OCI-LY1 (cell line): Measurements from ENCODE around the gene ZRANB2.

Experiments used
- H2AFZ ChIP-seq: fragments of 200-600 bp; sonication (generic), shearing (Covaris generic); 2 replicates; pipeline ENCODE4 v1.6.0; 2014; ENCODE audit warnings: antibody characterized with exemption, mild to moderate bottlenecking, low read length
- H3F3A ChIP-seq: fragments of 200-600 bp; sonication (generic), shearing (Covaris generic); 2 replicates; pipeline ENCODE4 v1.6.0; 2014; ENCODE audit warnings: mild to moderate bottlenecking, antibody characterized with exemption, low read length, moderate library complexity; ENCODE audit not compliant: insufficient read depth
- H3K27ac ChIP-seq: fragments of 200-600 bp; sonication (generic); 2 replicates; pipeline ENCODE4 v1.5.1; 2014; ENCODE audit warnings: low read length, mixed run types, mild to moderate bottlenecking, low read depth; ENCODE audit not compliant: poor library complexity, severe bottlenecking
- H3K27me3 ChIP-seq: fragments of 200-600 bp; sonication (generic); 2 replicates; pipeline ENCODE4 v1.6.0; 2014; ENCODE audit warnings: antibody characterized with exemption, mild to moderate bottlenecking, low read length, moderate library complexity; ENCODE audit not compliant: insufficient read depth
- H3K36me3 ChIP-seq: fragments of 200-600 bp; sonication (generic); 2 replicates; pipeline ENCODE4 v1.6.1; 2014; ENCODE audit warnings: mild to moderate bottlenecking, antibody characterized with exemption, low read length, moderate library complexity, mixed read lengths; ENCODE audit not compliant: insufficient read depth
- H3K4me1 ChIP-seq: fragments of 200-600 bp; sonication (generic); 2 replicates; pipeline ENCODE4 v1.5.1; 2014; ENCODE audit warnings: mild to moderate bottlenecking, low read length, moderate library complexity; ENCODE audit not compliant: insufficient read depth, severe bottlenecking
- H3K4me2 ChIP-seq: fragments of 200-600 bp; sonication (generic), shearing (Covaris generic); 2 replicates; pipeline ENCODE4 v1.6.1; 2014; ENCODE audit warnings: low read length
- H3K4me3 ChIP-seq: fragments of 200-600 bp; sonication (generic); 2 replicates; pipeline ENCODE4 v1.5.1; 2014; ENCODE audit warnings: low read length, low read depth, mild to moderate bottlenecking, mixed read lengths; ENCODE audit not compliant: poor library complexity, severe bottlenecking
- H3K79me2 ChIP-seq: fragments of 200-600 bp; shearing (Covaris generic); 2 replicates; pipeline ENCODE4 v1.6.1; 2016; ENCODE audit warnings: mixed run types, low read length, mixed read lengths; ENCODE audit not compliant: insufficient read depth
- H3K9ac ChIP-seq: fragments of 200-600 bp; sonication (generic), shearing (Covaris generic); 2 replicates; pipeline ENCODE4 v1.6.1; 2014; ENCODE audit warnings: mild to moderate bottlenecking, low read length, mixed read lengths
- H3K9me2 ChIP-seq: fragments of 200-600 bp; sonication (generic), shearing (Covaris generic); 2 replicates; pipeline ENCODE4 v1.6.1; 2014; ENCODE audit warnings: low read depth, mild to moderate bottlenecking, low read length, mixed read lengths
- H3K9me3 ChIP-seq: fragments of 200-600 bp; shearing (Covaris generic); 2 replicates; pipeline ENCODE4 v1.6.1; 2014; ENCODE audit warnings: low read length, mixed read lengths
- H4K20me1 ChIP-seq: fragments of 200-600 bp; sonication (generic), shearing (Covaris generic); 2 replicates; pipeline ENCODE4 v1.6.0; 2016; ENCODE audit warnings: mild to moderate bottlenecking, low read length; ENCODE audit not compliant: insufficient read depth
- EZH2 ChIP-seq: fragments of 200-600 bp; sonication (generic), shearing (Covaris generic); IDR thresholded peaks from 2 replicates; pipeline ENCODE4 v1.8.0; 2017; ENCODE audit warnings: borderline replicate concordance, mixed run types, mild to moderate bottlenecking, antibody characterized with exemption, low read length, moderate library complexity, mixed read lengths
- TF ChIP-seq, protein P1 (sequence below): fragments of 200-600 bp; sonication (generic), shearing (Covaris generic); IDR thresholded peaks from 2 replicates; pipeline ENCODE4 v1.5.1; 2017; ENCODE audit warnings: mild to moderate bottlenecking, antibody characterized with exemption, low read length, moderate library complexity, mixed read lengths

Gene ZRANB2

DNA sequence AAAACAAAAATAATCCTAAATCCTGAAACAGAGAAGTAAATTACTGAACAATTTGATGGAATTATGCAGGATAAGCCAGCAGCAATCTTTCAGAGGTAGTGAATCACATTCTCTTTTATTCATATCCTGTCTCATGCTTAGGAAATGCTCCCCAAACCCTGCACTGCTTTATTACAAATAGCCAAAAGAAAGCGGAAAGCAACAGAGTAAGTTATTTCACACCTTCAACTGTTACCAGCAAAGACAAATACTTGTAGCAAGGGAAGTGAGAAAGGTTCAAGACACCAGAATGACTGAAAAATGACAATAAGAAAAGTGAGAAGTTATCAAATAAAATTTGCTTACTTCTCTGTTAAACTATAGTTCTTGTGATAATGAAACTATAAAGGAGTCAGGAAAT lies 6.2 kb downstream of the ZRANB2 start:
- Histone ChIP-seq H3K4me1 (peaks cover 11% of the 10 kb centered on the region), H3K36me3 (peaks cover 92% of the 10 kb centered on the region), H3K27ac (no peak overlapping the region), H3K4me2 (no peak overlapping the region), H3K9me3 (no peaks in the 10 kb centered on the region), H2AFZ (no peak overlapping the region), H4K20me1 (0 out of 2 replicates have a peak, but pooled peaks cover 7% of the 10 kb centered on the region), H3F3A (no peaks in the 10 kb centered on the region), H3K27me3 (no peaks in the 10 kb centered on the region), H3K9ac (no peak overlapping the region), H3K4me3 (no peak overlapping the region), H3K9me2 (no peaks in the 10 kb centered on the region), H3K79me2 (peaks cover 28% of the 10 kb centered on the region)
- no peak for TF ChIP-seq EZH2
- TF ChIP-seq, protein P1, sequence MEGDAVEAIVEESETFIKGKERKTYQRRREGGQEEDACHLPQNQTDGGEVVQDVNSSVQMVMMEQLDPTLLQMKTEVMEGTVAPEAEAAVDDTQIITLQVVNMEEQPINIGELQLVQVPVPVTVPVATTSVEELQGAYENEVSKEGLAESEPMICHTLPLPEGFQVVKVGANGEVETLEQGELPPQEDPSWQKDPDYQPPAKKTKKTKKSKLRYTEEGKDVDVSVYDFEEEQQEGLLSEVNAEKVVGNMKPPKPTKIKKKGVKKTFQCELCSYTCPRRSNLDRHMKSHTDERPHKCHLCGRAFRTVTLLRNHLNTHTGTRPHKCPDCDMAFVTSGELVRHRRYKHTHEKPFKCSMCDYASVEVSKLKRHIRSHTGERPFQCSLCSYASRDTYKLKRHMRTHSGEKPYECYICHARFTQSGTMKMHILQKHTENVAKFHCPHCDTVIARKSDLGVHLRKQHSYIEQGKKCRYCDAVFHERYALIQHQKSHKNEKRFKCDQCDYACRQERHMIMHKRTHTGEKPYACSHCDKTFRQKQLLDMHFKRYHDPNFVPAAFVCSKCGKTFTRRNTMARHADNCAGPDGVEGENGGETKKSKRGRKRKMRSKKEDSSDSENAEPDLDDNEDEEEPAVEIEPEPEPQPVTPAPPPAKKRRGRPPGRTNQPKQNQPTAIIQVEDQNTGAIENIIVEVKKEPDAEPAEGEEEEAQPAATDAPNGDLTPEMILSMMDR: no peak

DNA sequence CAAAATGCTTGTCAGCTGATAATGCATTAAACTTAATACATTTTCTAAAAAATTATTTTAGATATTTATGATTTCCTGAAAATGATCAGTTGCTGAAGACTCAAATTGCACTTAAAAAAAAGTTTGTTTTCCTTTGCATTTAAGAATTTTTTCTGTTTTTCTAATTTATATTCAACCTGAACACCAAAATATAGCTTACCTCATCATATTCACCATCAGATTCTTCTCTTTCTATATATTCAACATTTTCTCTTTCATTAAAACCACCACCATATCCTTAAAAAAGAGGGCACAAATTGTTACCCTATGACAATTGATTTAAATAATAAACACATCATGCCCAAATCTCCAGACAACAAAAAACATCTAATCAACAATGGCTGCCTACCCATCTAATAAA lies 8.6 kb downstream of the ZRANB2 start:
- no peak overlapping the region for H3K4me2 ChIP-seq
- no peaks in the 10 kb centered on the region for H3K27me3 ChIP-seq
- peaks cover 95% of the 10 kb centered on the region for H3K36me3 ChIP-seq
- H3K9me3 ChIP-seq: no peaks in the 10 kb centered on the region
- no peak for TF ChIP-seq EZH2
- TF ChIP-seq, protein P1: no peak
- H3F3A ChIP-seq: no peaks in the 10 kb centered on the region
- H3K4me1 ChIP-seq: no peaks in the 10 kb centered on the region
- H4K20me1 ChIP-seq: 0 out of 2 replicates have a peak, but pooled peaks cover 2% of the 10 kb centered on the region
- H3K4me3 ChIP-seq: no peak overlapping the region
- H3K27ac ChIP-seq: no peak overlapping the region
- no peak overlapping the region for H2AFZ ChIP-seq
- H3K9me2 ChIP-seq: no peaks in the 10 kb centered on the region
- no peak overlapping the region for H3K9ac ChIP-seq
- peaks cover 6% of the 10 kb centered on the region; the same call in 1 of the 2 replicates for H3K79me2 ChIP-seq

DNA sequence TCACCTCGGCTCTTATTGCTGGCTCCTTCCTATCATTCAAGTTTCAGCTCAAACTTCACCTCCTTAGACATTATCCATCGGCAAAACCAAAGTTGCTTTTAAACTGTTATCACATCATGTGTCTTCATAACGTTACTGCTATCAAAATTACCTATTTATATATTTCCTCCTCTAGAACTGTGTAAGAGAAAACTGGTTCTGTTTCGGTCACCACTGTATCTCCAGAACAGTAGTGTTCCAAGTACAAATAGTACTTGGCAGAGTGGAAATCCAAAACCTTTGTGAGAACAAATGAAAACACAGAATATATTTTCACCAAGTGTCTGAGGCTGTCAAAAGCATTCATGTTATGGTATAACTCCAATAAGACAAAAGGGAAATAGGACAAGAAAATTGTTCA lies 9.1 kb downstream of the ZRANB2 start:
- no peak overlapping the region for H3K9ac ChIP-seq
- no peaks in the 10 kb centered on the region for H3K27me3 ChIP-seq
- no peaks in the 10 kb centered on the region for H3K9me2 ChIP-seq
- peaks cover 95% of the 10 kb centered on the region for H3K36me3 ChIP-seq
- no peak overlapping the region for H3K4me3 ChIP-seq
- 0 out of 2 replicates have a peak, but pooled peaks cover 2% of the 10 kb centered on the region for H4K20me1 ChIP-seq
- no peak overlapping the region for H2AFZ ChIP-seq
- peaks cover 6% of the 10 kb centered on the region; the same call in 1 of the 2 replicates for H3K79me2 ChIP-seq
- H3K27ac ChIP-seq: no peak overlapping the region
- H3K4me2 ChIP-seq: no peak overlapping the region
- TF ChIP-seq EZH2: no peak
- TF ChIP-seq, protein P1: no peak
- no peaks in the 10 kb centered on the region for H3K4me1 ChIP-seq
- H3F3A ChIP-seq: no peaks in the 10 kb centered on the region
- H3K9me3 ChIP-seq: no peaks in the 10 kb centered on the region
